Measurements from ENCODE around the gene ANO4. TPM values are rescaled to one million over a fixed set of nuclear protein-coding genes. Genes with fewer than 3 reads are reported as not detected.
A peak's percentile ranks its signal among the peaks of the same experiment; 100 is the strongest.
"Not testable (repeated sequence)": the region's sequence is repeated elsewhere in the genome, so short reads cannot be mapped to it uniquely, and the experiment has no call there.

ANO4 gene
- total RNA-seq, 1 experiment from 2014 or later = 1.7 TPM

DNA sequence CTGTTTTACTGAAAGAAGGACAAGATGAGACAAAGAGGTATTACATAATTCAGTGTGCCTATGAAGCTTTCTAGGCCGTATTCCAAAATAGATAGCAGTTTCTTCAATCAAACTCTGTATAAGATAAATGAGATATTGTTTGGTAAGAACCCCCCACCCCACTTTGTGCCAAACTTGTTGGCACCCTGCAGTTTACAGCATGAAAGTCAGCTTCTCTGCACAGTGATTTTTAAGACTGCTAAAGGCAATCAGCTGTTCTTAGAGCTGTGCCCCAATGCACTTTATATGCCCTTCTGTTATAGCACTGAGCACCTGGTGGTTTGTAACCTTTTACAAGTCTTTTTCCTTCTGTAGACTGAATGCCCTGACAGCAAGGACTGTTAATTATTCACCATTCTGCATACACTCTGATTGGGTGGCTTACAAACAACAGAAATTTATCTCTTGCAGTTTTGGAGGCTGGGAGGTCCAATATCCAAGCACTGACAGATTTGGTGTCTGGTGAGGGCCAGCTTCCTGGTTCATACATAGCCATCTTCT, 76.7 kb downstream of the ANO4 start:
- DNase-seq (ENCODE audit: low spot score) = no peak

DNA sequence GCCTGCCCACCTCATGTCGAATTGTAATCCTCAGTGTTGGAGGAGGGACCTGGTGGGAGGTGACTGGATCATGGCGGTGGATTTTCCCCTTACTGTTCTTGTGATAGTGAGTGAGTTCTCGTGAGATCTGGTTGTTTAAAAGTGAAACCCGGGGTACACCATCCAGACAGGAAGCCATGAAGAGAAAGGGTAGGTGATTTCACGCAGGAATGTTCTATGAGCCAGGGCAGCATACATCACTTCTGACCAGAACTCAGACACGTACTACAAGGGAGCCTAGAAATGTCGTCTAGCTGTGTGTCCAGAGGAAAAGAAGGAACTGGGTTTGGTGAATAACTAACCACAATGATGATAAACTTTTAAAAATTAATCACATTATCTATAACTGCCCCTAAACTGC, 80.6 kb downstream of the ANO4 start:
- DNase-seq (ENCODE audit: low spot score) = no peak

DNA sequence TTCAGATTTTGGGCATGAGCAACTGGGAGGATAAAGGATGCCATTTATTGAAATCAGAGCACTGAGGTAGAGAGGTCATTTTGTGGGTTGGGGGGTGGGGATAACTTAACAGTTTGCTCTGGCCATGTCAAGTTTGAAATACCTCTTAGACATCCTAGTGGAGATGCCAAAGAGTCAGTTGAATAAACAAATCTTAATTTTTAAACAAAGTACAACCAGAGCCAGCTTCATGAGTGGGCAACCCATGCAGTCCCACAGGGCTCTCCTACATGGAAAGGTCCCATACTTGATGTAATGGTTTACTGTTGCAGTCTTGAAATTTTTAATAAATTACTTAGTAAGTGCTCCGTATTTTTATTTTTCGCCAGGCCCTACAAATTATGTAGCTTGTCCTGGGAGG, 81.2 kb downstream of the ANO4 start:
- no peak for DNase-seq (ENCODE audit: low spot score)

DNA sequence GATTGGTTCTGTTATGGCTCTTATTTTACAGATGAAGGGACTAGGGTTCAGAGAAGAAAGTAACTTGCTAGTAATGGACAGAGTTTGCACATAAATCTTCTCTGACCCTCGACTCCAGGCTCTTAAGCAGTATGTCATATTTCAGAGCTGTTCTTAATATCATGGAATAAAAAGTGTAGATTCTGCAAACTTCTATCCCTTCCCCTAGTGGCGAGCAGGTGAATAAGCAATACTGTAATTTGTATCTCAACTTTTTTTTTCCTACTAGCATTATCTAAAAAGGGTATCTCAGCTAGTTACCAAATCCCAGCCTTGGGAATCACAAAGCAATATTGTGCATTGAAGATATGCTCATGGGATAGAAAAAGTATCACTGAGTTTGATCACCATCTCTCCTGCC, 83.2 kb downstream of the ANO4 start:
- no peak for DNase-seq (ENCODE audit: low spot score)

DNA sequence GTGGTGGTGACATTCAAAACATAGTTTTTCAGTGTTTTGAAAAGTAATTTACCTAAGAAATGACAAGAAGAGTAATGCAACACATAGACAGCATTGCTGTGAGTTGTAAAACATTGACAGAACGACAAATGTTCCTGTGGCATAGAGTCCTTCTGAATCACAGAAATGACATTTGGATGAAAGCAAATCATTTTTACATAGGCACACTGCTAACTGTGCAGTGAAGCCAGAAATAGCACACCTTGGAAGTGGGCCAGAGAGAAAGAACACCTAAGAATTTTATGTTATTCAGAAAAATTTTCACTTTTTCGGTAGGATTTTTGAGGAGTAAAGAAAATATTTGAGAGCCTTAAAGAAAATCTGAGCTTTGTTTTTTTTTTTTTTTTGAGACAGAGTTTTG, 100.6 kb downstream of the ANO4 start:
- DNase-seq (ENCODE audit: low spot score) = no peak

DNA sequence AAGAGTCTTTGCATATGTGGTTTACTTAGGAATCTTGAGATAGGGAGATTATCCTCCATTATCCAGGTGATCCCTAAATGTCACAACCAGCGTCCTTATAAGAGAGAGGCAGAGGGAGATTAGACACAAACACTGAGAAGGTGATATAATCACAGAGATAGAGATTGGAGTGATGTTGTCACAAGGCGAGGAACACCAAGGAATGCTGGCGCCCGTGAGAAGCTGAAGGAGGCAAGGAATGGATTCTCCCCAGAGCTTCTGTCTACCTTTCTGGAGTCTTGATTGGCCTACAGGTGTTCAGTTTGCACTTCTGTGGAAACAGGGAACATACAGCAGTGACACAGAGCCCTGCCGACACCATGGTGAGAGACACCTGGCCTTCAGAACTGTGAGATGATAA, 101.6 kb downstream of the ANO4 start:
- DNase-seq (ENCODE audit: low spot score) = no peak

DNA sequence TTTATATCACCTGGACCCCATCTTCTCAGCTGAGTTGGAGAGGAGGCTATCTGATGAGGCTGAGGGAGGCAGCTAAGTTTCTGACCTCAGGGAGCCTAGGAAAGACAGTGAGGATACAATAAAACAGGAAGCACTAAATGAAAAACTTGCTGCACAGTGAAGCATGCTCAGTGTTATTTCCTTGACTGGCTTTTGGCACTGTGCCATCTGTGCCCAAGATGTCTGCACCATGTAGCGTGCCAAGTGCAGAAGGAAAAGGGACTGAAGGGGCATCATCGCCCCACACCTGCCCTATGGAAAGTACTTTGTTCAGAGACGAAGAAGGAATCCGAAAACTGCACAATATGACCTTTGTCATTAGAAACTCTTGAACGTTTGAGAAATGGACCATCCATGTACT, 102.7 kb downstream of the ANO4 start:
- DNase-seq (ENCODE audit: low spot score) = no peak

DNA sequence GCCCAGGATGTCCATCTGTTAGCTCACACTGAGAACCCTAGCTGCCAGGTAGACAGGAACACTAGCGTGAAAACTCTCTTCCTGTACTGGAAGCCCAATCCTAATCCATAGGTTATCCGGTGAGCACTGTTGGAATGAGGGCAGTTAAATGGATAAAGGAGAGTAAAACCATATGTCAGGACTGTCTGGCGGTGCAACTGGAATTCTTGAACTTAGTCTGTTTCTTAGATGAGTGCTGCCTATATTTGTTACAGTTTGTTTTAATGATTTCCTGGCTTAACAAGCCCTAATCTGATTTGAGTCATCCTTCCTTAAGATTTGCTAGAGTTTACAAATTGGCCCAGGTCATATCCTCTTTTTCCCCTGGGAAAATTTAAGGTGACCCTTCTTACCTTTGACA, 104.7 kb downstream of the ANO4 start:
- DNase-seq (ENCODE audit: low spot score) = no peak

DNA sequence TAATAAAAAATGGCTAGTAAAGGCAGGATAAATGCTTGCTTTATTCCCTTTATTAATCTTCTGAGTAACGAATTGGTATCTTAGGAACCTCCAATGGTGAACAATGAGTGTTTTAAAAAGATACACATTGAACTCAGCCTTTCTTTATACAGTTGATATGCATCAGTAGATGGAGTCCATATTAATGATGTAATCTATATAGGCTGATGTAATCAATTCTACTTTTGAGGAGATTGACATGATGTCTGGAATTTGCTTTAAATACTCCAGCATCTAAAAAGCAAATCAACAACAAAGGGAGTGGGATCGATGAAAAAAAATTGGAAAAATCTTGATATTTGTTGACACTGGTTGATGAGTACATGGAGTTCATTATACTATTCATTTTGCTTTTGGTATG, 106.2 kb downstream of the ANO4 start:
- no peak for DNase-seq (ENCODE audit: low spot score)

DNA sequence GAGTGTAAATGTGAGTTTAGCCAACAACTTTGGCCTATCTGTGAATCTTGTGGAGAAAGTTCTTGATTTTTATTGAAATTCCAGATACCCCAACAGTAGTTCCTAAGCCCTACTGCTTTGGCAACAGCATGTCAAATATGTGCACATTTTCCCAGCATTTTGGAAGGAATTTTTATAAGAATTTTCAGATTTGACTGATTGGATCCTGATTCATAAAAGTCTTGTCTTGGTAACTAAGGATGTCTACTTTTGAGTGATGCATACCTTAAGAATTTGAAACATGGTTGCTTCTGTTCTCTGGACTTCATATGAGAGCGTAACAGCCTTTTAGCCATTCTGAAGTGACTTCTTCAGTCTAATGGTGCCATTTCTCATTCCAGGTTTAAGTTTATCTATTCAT, 106.7 kb downstream of the ANO4 start:
- DNase-seq (ENCODE audit: low spot score) = no peak

DNA sequence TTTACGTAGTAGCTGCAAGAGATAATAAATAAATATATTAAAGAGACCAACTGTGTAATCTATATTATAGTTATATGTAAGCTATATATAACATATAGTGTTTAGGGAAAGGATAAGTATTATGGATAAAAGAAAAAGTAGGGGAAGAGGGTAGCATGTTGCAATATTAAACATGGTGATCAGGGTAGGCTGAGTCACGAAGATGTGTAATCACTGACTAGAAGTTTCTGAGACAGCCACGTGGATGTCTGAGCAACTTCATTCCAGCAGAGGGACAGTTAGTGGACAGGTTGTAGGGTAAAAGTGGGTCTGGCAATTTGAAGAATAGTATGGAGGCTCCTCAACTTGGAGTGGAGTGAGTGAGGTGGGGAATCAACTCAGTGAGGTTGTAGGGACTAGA, 109.7 kb downstream of the ANO4 start:
- no peak for DNase-seq (ENCODE audit: low spot score)

DNA sequence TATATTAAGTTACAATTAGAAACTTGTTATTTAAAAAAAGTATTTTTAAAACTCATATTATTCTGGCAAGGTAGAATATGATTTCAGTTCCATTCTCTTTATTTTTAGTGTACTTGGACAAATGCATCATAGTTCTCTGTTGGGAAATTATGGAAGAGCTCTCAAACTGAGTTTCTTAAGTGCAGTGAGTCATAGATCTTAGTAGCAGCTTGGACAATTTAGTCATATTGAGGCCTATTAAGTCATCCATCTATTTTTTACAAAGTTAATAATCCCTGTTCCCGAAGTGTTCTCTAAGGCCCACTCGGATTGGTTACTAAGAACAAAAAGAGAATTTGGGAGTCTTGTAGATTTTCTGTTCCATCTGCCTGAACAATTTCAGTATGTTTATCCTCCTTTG, 113.9 kb downstream of the ANO4 start:
- no peak for DNase-seq (ENCODE audit: low spot score)

DNA sequence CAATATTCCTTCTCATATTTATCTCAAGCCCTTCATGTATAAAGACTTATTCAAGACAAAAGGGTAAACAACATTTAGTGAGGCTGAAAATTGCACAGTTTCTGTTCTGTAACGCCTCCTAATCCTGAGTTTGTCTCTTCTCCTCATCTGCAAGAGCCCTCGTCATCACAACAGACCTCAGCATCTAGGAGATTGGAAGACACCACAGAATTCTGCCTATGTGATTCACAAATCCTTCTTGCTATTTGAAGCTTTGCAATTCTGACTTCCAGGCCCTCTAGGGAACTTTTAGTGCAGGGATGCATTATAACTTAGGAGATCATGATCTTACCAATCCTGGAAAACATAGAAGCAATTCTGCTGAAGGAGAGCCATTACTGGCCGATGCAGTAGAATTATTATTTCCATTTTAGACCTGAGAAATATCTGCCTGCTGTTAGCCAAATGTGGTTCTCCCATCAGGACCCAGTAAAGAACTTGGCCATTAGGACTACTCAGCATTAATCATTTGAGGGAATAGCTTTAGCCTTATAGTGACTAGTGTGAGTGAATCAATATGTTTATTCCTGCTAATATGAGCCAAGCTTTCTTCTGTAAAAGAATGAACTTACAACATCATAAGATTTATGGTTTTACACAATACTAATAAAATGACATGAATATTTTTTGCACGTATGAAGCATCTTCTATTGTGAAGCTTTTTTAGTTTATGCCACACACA, 119.5 kb downstream of the ANO4 start:
- DNase-seq (ENCODE audit: low spot score) = no peak

DNA sequence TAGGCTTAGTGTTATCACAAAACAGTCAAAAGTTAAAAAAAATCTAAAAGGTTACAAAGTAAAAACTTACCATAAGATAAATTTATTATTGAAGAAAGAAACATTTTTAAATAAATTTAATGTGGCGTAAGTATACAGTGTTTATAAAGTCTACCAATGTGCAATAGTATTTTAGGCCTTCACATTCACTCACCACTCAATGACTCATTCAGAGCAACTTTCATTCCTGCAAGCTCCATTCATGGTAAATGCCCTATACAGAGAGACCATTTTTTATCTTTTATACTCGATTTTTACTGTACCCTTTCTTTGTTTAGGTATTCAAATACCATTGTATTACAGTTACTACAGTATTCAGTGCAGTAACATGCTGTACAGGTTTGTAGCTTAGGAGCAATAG, 124.5 kb downstream of the ANO4 start:
- no peak for DNase-seq (ENCODE audit: low spot score)

DNA sequence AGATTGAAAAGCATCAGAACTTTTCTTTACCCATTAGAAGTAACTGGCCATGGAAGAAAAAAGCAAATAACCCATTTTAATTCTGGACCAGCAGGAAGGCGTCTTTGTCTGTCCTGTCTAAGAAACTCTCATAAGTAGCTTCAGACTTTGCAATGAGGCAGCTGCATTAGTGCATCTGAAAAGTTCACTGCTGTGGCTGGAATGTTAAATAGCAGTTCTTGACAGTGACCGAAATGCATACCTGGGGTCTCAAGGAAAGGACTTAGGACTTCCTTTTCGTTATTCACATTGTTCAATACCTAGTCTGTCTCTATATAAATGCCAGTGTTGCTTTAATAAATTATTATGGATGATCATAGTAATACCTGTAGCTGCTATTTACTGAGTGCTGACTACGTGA, 125.9 kb downstream of the ANO4 start:
- no peak for DNase-seq (ENCODE audit: low spot score)

DNA sequence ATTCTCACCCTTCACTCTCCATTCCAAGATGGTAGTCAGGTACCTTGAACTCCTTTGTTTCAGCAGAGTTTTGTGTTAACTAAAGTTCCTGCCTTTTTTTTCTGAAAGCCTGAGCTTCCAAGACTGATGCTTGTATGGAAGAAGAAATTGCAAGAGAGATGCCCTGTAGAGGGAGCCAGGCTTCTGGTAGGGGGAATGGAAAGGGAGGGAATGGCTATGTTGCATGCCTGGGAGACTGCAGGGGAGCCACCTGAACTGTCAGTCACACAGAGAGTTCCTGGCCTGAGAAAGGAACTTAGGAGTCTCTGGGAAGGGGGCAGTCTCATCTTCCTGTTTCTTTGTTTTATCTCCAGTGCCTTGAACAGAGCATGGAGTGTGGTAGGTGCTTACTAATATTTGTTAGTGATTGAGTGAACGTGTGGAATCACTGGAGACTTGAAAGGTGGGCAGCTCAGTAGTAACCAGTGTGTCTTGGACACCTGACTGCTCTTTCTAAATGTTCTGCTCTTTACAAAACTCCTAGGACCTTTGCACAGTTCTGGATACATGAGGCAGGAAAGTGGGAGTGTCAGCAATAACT, 132.2 kb downstream of the ANO4 start:
- DNase-seq (ENCODE audit: low spot score) = peak; percentile 42

DNA sequence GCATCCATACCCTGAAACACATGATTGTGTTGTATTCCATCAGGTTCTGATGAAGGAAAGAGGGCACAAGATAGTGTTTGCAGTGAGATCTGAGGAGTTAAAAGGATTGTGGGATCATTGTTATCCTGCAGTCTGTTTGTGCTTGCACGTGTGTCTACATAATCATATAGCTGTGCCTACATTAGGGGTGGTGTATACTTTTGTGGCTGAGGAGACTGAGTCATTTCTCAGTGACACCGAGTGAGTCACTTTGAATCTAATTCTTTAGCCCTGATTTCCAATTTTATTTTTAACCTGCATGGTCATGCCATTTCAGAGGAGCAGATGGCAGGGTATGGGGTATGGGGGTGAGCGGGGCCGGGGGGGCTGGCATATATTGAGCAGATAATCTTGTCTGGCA, 133.2 kb downstream of the ANO4 start:
- peak; percentile 52 for DNase-seq (ENCODE audit: low spot score)

DNA sequence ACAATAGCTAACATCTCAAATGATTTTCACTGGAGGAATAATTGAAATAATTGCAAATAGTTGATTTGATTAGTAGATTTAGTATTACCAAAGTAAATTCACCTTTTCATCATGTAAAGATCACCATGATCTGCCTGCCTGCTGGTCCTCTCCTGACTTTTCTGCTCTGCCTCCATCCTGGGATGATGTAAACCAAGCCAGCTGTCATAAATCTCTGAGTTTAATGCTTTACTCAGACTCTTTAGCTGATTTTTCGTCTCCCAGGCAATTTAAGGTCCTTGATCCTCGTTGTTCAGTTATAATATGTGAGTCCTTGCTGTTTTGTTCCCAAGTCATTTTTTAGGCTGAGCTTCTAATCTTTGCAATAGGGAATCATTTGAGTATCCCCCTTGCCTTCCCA, 138.0 kb downstream of the ANO4 start:
- DNase-seq (ENCODE audit: low spot score) = no peak

DNA sequence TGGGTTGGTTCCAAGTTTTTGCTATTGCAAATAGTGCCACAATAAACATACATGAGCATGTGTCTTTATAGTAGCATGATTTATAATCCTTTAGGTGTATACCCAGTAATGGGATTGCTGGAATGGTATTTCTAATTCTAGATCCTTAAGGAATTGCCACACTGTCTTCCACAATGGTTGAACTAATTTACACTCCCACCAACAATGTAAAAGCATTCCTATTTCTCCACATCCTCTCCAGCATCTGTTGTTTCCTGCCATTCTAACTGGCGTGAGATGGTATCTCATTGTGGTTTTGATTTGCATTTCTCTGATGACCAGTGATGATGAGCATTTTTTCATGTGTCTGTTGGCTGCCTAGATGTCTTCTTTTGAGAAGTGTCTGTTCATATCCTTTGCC, 139.0 kb downstream of the ANO4 start:
- DNase-seq (ENCODE audit: low spot score) = not testable (repeated sequence)

DNA sequence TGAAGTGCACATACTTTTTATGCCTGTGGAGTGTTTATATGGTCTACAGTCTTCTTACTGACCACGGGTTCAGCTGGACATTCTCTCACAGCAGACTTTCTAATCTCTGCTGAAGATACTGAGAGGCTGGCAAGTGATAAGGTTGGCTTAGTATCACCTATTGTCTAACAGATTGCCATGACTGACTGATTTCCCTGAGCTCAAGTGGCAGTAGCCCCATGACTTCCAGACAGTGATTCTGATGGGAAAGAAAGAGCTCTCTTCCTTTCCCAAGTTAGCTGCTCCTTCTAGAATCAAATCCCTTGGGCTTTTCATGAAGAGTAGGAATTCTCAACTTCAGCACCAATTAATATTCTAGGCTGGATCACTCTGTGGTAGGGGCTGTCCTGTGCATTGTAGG, 141.4 kb downstream of the ANO4 start:
- DNase-seq (ENCODE audit: low spot score) = no peak

DNA sequence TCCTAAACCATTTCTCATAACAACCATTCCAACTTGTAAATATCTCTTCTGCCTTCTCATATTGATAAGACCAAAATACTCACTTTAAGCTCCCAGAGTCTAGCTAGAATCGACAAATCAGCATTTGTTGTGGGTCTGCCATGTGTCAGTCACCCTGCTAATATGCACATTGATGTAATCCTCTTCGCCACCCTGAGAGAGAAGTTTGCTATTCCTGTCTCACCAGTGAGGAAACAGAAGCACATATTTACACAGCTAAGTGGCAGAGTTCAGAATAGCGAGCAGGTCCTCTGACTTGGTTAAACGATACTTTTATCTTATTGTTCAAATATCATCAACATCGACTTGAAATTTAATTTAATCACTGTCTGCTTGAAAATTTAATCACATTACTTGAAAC, 142.1 kb downstream of the ANO4 start:
- no peak for DNase-seq (ENCODE audit: low spot score)

DNA sequence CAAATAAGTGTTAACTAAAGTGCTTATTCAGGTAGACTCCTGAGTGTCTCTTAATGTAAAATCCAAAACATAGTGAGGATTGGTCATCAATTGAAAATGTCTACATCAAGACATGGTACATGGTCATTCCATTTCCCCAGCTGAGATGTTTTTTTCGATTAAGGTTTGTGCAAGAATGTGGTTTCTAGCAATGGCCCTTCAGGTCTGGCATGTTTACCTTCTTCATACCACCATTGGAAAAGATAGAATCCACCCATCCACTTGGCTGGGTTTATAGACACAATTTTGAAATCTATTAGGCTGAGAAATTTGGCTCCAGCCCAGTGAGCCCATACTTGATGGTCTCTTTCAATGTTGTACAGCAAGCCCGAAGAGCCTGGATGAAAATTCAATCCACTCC, 145.9 kb downstream of the ANO4 start:
- DNase-seq (ENCODE audit: low spot score) = no peak

DNA sequence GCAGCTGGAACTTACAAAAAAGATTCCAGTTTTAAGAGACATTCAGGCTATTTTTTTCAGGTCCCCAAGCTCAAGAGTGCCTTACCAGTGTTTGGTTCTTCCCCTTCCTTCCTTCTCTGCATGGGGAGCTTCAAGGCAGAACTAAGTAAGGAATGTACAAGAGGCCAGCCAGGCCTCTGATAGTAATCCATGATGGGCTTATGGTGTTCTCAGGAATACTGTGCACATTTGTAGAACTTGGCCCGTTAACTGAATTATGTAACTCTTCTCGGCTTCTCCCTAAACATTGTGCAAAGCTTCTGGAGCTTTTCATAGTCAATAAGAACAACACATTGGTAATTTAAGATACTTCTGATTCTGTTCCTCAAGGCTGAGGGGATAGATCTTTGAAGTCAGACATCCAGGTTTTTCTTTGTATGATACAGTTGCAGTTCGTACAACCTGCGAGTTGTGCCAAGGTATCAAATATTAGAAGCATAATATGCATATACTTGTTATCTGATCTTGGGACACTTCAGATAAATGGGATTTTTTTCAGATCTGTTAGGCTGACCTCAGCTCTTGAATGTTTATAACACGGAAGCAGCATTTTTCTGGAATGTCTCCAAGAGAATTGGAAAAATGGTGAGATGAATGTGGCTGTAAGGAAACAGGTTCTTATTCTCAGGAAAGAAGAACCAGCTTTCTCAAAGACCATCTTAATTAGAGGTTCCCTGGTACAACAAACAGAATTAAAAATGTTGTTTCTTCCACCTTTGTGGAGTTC, 148.6 kb downstream of the ANO4 start:
- DNase-seq (ENCODE audit: low spot score) = no peak

Data from H4 (cell line).